ENCODE data around the gene RTTN. TPM values are rescaled to one million over a fixed set of nuclear protein-coding genes. Genes with fewer than 3 reads are reported as not detected.

The RTTN gene
- total and polyA plus RNA-seq, 2 experiments from 2014 or later = 7.2 to 31.0 TPM

DNA sequence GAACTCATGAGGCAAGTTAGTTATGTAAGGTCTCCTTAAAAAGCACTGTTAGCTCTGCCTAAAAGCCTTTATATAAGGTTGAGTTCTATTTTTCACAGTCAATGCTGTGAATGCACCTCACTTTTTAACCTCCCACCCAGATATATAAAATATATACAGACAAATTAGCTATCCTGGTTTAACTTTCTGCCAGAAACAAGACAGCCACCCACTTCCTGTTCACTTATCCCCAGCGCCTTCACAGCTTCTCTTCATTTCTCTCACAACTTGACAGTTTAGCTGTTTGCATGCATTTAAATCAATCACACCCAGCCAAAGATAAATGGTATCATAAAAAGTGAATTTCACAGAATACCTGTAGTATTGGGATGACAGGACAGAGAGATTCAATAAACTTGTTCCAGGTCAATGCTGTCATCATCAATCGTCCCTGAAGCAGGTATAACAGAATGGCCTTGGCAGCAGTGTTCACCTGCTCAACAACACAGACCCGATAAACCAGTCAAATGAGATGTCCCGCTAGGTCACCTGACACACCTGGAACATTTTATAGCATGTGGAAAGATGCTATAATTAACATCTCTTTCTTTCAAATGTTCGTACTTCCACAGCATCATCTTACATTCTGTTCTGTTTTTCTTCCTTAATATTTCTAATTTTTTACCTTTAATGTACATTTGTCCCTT lies 55.7 kb downstream of the RTTN start:
- no peak for DNase-seq (ENCODE audit: low spot score)
- H3K4me3 Mint-ChIP-seq = no peak overlapping the region
- Histone ChIP-seq H4K20me1 (replicated peaks; ENCODE audit: insufficient read depth) (no peaks in the 10 kb centered on the region), H3K36me3 (ENCODE audit: insufficient read depth) (no peaks in the 10 kb centered on the region), H2AFZ (no peak overlapping the region), H3K79me2 (replicated peaks; ENCODE audit: insufficient read depth) (no peaks in the 10 kb centered on the region), H3K4me1 (ENCODE audit: insufficient read depth) (no peaks in the 10 kb centered on the region), H3K4me3 (no peak overlapping the region), H3K27ac (ENCODE audit: low read depth) (no peak overlapping the region), H3K4me2 (no peak overlapping the region), H3K9me2 (ENCODE audit: insufficient read depth) (no peaks in the 10 kb centered on the region), H3K27me3 (ENCODE audit: insufficient read depth) (no peaks in the 10 kb centered on the region), H3F3A (replicated peaks; ENCODE audit: low read depth) (no peaks in the 10 kb centered on the region)
- peaks cover 2% of the 10 kb centered on the region for H3K27me3 Mint-ChIP-seq (ENCODE audit: insufficient read depth, low read depth, poor library complexity)
- no peak overlapping the region for H3K27ac Mint-ChIP-seq
- no peaks in the 10 kb centered on the region for H3K4me1 Mint-ChIP-seq
- no peaks in the 10 kb centered on the region for H3K9me3 Mint-ChIP-seq
- H3K36me3 Mint-ChIP-seq (ENCODE audit: low read depth) = no peaks in the 10 kb centered on the region; the same call in 2 of the 3 replicates
- TF ChIP-seq, protein P1, sequence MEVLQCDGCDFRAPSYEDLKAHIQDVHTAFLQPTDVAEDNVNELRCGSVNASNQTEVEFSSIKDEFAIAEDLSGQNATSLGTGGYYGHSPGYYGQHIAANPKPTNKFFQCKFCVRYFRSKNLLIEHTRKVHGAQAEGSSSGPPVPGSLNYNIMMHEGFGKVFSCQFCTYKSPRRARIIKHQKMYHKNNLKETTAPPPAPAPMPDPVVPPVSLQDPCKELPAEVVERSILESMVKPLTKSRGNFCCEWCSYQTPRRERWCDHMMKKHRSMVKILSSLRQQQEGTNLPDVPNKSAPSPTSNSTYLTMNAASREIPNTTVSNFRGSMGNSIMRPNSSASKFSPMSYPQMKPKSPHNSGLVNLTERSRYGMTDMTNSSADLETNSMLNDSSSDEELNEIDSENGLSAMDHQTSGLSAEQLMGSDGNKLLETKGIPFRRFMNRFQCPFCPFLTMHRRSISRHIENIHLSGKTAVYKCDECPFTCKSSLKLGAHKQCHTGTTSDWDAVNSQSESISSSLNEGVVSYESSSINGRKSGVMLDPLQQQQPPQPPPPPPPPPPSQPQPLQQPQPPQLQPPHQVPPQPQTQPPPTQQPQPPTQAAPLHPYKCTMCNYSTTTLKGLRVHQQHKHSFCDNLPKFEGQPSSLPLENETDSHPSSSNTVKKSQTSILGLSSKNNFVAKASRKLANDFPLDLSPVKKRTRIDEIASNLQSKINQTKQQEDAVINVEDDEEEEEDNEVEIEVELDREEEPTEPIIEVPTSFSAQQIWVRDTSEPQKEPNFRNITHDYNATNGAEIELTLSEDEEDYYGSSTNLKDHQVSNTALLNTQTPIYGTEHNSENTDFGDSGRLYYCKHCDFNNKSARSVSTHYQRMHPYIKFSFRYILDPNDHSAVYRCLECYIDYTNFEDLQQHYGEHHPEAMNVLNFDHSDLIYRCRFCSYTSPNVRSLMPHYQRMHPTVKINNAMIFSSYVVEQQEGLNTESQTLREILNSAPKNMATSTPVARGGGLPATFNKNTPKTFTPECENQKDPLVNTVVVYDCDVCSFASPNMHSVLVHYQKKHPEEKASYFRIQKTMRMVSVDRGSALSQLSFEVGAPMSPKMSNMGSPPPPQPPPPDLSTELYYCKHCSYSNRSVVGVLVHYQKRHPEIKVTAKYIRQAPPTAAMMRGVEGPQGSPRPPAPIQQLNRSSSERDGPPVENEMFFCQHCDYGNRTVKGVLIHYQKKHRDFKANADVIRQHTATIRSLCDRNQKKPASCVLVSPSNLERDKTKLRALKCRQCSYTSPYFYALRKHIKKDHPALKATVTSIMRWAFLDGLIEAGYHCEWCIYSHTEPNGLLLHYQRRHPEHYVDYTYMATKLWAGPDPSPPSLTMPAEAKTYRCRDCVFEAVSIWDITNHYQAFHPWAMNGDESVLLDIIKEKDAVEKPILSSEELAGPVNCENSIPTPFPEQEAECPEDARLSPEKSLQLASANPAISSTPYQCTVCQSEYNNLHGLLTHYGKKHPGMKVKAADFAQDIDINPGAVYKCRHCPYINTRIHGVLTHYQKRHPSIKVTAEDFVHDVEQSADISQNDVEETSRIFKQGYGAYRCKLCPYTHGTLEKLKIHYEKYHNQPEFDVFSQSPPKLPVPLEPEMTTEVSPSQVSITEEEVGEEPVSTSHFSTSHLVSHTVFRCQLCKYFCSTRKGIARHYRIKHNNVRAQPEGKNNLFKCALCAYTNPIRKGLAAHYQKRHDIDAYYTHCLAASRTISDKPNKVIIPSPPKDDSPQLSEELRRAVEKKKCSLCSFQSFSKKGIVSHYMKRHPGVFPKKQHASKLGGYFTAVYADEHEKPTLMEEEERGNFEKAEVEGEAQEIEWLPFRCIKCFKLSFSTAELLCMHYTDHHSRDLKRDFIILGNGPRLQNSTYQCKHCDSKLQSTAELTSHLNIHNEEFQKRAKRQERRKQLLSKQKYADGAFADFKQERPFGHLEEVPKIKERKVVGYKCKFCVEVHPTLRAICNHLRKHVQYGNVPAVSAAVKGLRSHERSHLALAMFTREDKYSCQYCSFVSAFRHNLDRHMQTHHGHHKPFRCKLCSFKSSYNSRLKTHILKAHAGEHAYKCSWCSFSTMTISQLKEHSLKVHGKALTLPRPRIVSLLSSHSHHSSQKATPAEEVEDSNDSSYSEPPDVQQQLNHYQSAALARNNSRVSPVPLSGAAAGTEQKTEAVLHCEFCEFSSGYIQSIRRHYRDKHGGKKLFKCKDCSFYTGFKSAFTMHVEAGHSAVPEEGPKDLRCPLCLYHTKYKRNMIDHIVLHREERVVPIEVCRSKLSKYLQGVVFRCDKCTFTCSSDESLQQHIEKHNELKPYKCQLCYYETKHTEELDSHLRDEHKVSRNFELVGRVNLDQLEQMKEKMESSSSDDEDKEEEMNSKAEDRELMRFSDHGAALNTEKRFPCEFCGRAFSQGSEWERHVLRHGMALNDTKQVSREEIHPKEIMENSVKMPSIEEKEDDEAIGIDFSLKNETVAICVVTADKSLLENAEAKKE (CRISPR knock-in tag; IDR thresholded peaks at IDR 0.05) = no peak
- TF ChIP-seq CREB1 (CRISPR knock-in tag; IDR thresholded peaks at IDR 0.05; ENCODE audit: low read depth) (no peak), ZNF114 (CRISPR knock-in tag; IDR thresholded peaks at IDR 0.05) (no peak), EZH2 (IDR thresholded peaks at IDR 0.05; ENCODE audit: low read depth, unreplicated experiment) (no peak), STAT1 (IDR thresholded peaks at IDR 0.05; ENCODE audit: unreplicated experiment) (no peak), ZNF331 (CRISPR knock-in tag; IDR thresholded peaks at IDR 0.05; ENCODE audit: low read depth) (no peak), POLR2AphosphoS5 (IDR thresholded peaks at IDR 0.05; ENCODE audit: low read depth) (no peak), JUNB (IDR thresholded peaks at IDR 0.05; ENCODE audit: unreplicated experiment) (no peak), EZH2phosphoT487 (IDR thresholded peaks at IDR 0.05; ENCODE audit: unreplicated experiment) (no peak), NANOG (IDR thresholded peaks at IDR 0.05; ENCODE audit: borderline replicate concordance) (no peak)
- TF ChIP-seq, protein P2, sequence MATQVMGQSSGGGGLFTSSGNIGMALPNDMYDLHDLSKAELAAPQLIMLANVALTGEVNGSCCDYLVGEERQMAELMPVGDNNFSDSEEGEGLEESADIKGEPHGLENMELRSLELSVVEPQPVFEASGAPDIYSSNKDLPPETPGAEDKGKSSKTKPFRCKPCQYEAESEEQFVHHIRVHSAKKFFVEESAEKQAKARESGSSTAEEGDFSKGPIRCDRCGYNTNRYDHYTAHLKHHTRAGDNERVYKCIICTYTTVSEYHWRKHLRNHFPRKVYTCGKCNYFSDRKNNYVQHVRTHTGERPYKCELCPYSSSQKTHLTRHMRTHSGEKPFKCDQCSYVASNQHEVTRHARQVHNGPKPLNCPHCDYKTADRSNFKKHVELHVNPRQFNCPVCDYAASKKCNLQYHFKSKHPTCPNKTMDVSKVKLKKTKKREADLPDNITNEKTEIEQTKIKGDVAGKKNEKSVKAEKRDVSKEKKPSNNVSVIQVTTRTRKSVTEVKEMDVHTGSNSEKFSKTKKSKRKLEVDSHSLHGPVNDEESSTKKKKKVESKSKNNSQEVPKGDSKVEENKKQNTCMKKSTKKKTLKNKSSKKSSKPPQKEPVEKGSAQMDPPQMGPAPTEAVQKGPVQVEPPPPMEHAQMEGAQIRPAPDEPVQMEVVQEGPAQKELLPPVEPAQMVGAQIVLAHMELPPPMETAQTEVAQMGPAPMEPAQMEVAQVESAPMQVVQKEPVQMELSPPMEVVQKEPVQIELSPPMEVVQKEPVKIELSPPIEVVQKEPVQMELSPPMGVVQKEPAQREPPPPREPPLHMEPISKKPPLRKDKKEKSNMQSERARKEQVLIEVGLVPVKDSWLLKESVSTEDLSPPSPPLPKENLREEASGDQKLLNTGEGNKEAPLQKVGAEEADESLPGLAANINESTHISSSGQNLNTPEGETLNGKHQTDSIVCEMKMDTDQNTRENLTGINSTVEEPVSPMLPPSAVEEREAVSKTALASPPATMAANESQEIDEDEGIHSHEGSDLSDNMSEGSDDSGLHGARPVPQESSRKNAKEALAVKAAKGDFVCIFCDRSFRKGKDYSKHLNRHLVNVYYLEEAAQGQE (IDR thresholded peaks at IDR 0.05; ENCODE audit: unreplicated experiment) = no peak
- TF ChIP-seq, protein P3, sequence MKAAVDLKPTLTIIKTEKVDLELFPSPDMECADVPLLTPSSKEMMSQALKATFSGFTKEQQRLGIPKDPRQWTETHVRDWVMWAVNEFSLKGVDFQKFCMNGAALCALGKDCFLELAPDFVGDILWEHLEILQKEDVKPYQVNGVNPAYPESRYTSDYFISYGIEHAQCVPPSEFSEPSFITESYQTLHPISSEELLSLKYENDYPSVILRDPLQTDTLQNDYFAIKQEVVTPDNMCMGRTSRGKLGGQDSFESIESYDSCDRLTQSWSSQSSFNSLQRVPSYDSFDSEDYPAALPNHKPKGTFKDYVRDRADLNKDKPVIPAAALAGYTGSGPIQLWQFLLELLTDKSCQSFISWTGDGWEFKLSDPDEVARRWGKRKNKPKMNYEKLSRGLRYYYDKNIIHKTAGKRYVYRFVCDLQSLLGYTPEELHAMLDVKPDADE (IDR thresholded peaks at IDR 0.05) = no peak
- TF ChIP-seq, protein P4, sequence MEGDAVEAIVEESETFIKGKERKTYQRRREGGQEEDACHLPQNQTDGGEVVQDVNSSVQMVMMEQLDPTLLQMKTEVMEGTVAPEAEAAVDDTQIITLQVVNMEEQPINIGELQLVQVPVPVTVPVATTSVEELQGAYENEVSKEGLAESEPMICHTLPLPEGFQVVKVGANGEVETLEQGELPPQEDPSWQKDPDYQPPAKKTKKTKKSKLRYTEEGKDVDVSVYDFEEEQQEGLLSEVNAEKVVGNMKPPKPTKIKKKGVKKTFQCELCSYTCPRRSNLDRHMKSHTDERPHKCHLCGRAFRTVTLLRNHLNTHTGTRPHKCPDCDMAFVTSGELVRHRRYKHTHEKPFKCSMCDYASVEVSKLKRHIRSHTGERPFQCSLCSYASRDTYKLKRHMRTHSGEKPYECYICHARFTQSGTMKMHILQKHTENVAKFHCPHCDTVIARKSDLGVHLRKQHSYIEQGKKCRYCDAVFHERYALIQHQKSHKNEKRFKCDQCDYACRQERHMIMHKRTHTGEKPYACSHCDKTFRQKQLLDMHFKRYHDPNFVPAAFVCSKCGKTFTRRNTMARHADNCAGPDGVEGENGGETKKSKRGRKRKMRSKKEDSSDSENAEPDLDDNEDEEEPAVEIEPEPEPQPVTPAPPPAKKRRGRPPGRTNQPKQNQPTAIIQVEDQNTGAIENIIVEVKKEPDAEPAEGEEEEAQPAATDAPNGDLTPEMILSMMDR (conservative IDR thresholded peaks at IDR 0.05; ENCODE audit: low read depth in 2 of 2) = no peak
- ATAC-seq = no peak

Data from GM23338 (cell line).